ENCODE measurements around the gene DCP1A.
A peak's percentile ranks its signal among the peaks of the same experiment; 100 is the strongest.
"Not testable (repeated sequence)": the region's sequence is repeated elsewhere in the genome, so short reads cannot be mapped to it uniquely, and the experiment has no call there.

Gene DCP1A

DNA sequence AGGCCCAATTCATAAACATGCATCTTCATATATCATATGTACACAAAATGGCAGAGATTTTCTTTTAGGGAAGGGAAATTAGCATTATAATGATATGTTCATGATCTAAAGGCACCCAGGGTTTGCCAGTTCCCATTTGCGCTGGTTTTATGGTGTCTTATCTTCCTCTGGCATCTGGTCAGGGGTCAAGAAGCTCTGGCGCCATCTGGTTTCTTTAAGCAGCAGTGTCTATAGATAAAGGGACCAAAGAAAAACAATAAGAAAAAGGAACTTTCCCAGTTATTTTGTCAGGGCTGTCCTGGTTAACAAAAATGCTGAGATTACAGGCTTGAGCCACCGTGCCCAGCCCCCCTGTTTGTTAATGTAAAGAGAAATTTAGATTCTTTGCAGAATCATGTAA, 3.3 kb upstream of the DCP1A start:
- CTCF ChIA-PET, result interaction anchor here (0.7 to 2.1 kb wide), 7 partner anchors 10 to 131 kb away, joined by 3 to 5 read pairs (median 4); no protein-coding TSS in a partner anchor
- TF ChIP-seq, protein P1, sequence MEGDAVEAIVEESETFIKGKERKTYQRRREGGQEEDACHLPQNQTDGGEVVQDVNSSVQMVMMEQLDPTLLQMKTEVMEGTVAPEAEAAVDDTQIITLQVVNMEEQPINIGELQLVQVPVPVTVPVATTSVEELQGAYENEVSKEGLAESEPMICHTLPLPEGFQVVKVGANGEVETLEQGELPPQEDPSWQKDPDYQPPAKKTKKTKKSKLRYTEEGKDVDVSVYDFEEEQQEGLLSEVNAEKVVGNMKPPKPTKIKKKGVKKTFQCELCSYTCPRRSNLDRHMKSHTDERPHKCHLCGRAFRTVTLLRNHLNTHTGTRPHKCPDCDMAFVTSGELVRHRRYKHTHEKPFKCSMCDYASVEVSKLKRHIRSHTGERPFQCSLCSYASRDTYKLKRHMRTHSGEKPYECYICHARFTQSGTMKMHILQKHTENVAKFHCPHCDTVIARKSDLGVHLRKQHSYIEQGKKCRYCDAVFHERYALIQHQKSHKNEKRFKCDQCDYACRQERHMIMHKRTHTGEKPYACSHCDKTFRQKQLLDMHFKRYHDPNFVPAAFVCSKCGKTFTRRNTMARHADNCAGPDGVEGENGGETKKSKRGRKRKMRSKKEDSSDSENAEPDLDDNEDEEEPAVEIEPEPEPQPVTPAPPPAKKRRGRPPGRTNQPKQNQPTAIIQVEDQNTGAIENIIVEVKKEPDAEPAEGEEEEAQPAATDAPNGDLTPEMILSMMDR (IDR thresholded peaks at IDR 0.05; ENCODE audit: control extremely low read depth, extremely low read depth, low read depth, missing control alignments), result peak; percentile 56
- DNase-seq (ENCODE audit: extremely low spot score), result no peak
- POLR2A ChIA-PET, result no interaction called here

DNA sequence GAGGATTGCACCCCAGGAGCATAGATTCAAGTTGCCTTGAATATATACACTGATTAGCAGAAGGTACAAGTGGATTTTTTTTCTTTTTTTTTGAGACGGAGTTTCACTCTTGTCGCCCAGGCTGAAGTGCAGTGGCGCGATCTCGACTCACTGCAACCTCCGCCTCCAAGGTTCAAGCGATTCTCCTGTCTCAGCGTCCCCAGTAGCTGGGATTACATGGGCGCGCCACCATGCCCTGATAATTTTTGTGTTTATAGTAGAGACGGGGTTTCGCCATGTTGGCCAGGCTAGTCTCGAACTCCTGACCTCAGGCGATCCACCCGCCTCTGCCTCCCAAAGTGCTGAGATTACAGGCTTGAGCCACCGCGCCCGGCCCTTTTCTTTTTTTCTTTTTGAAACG, 775 bp upstream of the DCP1A start:
- POLR2A ChIA-PET; DNase-seq (ENCODE audit: extremely low spot score): not testable (repeated sequence)
- CTCF ChIA-PET, result interaction anchor here (0.9 to 1.8 kb wide), 5 partner anchors 9 to 362 kb away, joined by 3 to 6 read pairs (median 4); no protein-coding TSS in a partner anchor

DNA sequence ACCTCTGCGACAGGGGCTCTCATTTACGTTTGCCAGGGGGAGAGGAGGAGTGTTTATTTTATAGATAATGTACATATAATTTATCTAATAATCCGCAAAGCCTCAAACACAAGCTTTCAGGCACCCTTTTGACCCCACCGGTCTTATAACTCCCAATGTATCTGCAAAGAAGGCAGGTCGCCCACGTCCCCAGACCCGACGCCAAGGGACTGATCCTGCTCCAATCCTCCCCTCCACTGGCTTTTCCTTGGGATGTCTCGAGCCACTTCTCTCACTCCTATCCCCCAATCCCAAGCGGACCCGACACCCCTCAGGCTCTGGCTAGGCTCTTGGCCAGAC, 452 bp downstream of the DCP1A start:
- TF ChIP-seq, protein P1 (IDR thresholded peaks at IDR 0.05; ENCODE audit: control extremely low read depth, extremely low read depth, low read depth, missing control alignments), result no peak
- ChIA-PET CTCF (interaction anchor here (1.1 to 1.8 kb wide), 4 partner anchors 44 to 233 kb away, joined by 3 to 4 read pairs (median 3); no protein-coding TSS in a partner anchor), POLR2A (no interaction called here)
- no peak for DNase-seq (ENCODE audit: extremely low spot score)

DNA sequence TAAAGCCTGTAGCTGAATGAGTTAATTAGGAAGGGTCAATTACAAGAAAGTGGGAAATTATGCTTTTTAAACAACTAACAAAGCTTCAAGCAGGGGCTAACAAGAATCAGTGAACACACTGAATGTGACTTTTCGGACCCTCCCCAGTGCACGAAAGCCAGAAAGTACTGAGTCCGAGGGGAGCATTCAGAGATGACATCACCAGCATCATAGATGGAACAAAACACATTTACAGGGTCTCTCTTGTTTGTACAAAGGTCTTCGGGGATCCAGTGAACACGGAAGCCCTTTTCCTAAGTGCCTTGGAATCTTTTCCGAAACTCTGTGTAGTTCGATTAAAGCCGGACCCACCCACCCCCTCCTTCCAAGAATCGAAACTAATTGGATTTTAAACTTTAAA, 829 bp downstream of the DCP1A start:
- DNase-seq (ENCODE audit: extremely low spot score), result no peak
- CTCF ChIA-PET, result interaction anchor here (1.1 to 1.8 kb wide), 4 partner anchors 47 to 151 kb away, joined by 3 to 9 read pairs (median 4); no protein-coding TSS in a partner anchor
- TF ChIP-seq, protein P1 (IDR thresholded peaks at IDR 0.05; ENCODE audit: control extremely low read depth, extremely low read depth, low read depth, missing control alignments), result no peak
- POLR2A ChIA-PET, result no interaction called here

DNA sequence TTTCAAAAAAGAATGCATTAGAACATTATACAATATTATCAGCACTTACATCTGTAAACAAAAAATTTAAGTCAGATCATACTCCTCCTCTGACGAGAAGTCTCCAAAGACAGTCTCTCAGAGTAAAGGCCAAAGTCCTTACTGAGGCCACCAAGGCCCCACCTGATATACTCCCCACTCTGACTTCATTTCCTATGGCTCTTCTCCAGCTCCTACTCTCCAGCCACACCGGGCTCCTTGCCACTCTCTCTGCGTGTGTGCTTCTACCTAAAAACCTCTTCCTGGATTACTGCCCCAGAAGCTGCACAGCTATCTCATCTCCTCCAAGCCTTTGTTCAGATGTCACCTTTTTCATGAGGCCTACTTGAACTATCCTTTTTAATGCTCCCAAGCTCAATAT, 5.0 kb downstream of the DCP1A start:
- DNase-seq (ENCODE audit: extremely low spot score), result no peak
- ChIA-PET CTCF (interaction anchor here (1.3 to 1.6 kb wide), 2 partner anchors 19 to 43 kb away, joined by 3 to 4 read pairs; no protein-coding TSS in a partner anchor), POLR2A (no interaction called here)
- TF ChIP-seq, protein P1 (IDR thresholded peaks at IDR 0.05; ENCODE audit: control extremely low read depth, extremely low read depth, low read depth, missing control alignments), result no peak

DNA sequence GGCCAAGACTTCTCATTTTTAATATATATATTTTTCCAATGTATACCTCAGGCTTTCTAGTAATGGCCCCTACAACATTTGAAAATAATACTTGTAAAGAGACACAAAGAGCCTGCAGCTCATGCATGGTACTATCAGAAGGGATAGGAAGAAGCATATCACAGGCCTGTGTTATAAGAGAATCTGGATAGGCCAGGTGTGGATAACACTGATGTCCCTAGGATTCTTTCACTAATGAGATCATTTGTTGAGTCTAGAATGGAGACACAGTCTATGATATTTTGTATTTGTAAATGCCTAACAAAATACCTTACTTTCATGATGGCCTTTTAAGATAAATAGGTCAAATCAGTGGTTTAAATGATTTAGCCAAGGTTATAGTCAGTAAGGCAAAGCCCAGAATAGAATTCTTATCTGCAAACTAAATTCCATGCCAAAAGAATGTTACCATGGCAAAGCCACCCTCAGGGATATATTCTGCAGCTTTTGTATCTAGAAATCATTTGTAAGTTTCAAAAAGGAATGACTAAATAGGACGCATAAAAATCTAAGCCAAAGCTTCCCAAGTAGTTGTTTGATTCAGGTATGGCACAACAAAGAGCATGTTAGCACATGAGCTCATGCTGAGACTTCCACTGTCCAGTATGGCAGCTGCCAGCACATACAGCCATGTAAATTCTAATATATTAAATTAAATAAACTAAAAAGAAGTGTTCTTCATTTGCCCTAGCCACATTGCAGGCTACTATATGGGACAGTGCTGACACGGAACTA, 10.0 kb downstream of the DCP1A start:
- ChIA-PET CTCF (interaction anchor here (1.1 to 1.6 kb wide), 2 partner anchors 8 to 19 kb away, joined by 3 to 4 read pairs; no protein-coding TSS in a partner anchor), POLR2A (no interaction called here)
- TF ChIP-seq, protein P1 (IDR thresholded peaks at IDR 0.05; ENCODE audit: control extremely low read depth, extremely low read depth, low read depth, missing control alignments), result no peak
- no peak for DNase-seq (ENCODE audit: extremely low spot score)

DNA sequence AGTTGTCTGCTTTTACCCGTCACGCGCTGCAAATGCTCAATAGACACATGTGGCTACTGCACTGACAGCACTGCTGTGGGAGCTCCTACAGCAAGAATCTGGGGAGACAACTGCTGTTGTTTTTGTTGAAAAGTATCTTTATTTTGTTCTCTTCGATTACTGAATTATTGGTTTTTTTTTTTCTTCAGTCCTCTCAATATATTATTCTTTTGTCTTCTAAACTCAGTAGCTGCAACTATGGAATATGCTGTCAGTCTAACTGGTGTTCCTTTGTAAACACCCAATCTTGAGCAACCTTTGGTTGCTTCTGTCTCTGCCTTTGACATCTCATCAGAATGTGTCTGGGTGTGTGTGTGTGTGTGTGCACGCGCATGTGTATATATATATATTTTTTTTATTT, 12.6 kb downstream of the DCP1A start:
- CTCF ChIA-PET, result interaction anchor here (1.1 to 1.6 kb wide), 4 partner anchors 11 to 56 kb away, joined by 3 to 5 read pairs (median 4); no protein-coding TSS in a partner anchor
- POLR2A ChIA-PET, result no interaction called here
- no peak for DNase-seq (ENCODE audit: extremely low spot score)
- TF ChIP-seq, protein P1 (IDR thresholded peaks at IDR 0.05; ENCODE audit: control extremely low read depth, extremely low read depth, low read depth, missing control alignments), result no peak
